SK-N-MC (cell line): ENCODE measurements around the gene PHIP.

Experiments used
- EZH2 ChIP-seq: fragments of 200-600 bp; sonication (generic); IDR thresholded peaks from one replicate; pipeline ENCODE4 v1.6.1; 2017; ENCODE audit warnings: antibody characterized with exemption
- POLR2AphosphoS5 ChIP-seq: IDR thresholded peaks from 2 replicates; pipeline ENCODE4 v1.6.1; 2012; ENCODE audit warnings: mild to moderate bottlenecking, low read depth, low read length, borderline replicate concordance

- TF ChIP-seq EZH2, result no peak
- no peak for TF ChIP-seq POLR2AphosphoS5
Measured at GRCh38 chr6:79073888-79074287, 4.2 kb downstream of the PHIP start.
